ENCODE results near the gene FOXK2. TPM values are rescaled to one million over a fixed set of nuclear protein-coding genes. Genes with fewer than 3 reads are reported as not detected.
"Not testable (repeated sequence)": the region's sequence is repeated elsewhere in the genome, so short reads cannot be mapped to it uniquely, and the experiment has no call there.

FOXK2 gene
- total RNA-seq, 1 donor from 2014 or later, result 97.7 TPM

- no peaks in the 10 kb centered on the region for H3K9me3 Mint-ChIP-seq
- intact Hi-C loops (cut with micrococcal nuclease), result no loop called here
- no peak overlapping the region for H3K4me3 Mint-ChIP-seq
- H3K27ac Mint-ChIP-seq, result no peak overlapping the region
- H3K36me3 Mint-ChIP-seq (ENCODE audit: low read depth), result peaks cover 29% of the 10 kb centered on the region
- no peaks in the 10 kb centered on the region for H3K27me3 Mint-ChIP-seq (ENCODE audit: insufficient read depth)
- DNase-seq (ENCODE audit: low spot score), result no peak
- peaks cover 7% of the 10 kb centered on the region for H3K4me1 Mint-ChIP-seq (ENCODE audit: low read depth)
Observed at GRCh38 chr17:82582709-82583108, 63.2 kb downstream of the FOXK2 start.

- Mint-ChIP-seq H3K4me1 (ENCODE audit: low read depth) (peaks cover 7% of the 10 kb centered on the region), H3K27ac (no peak overlapping the region), H3K27me3 (ENCODE audit: insufficient read depth) (no peaks in the 10 kb centered on the region), H3K9me3 (no peaks in the 10 kb centered on the region), H3K36me3 (ENCODE audit: low read depth) (peaks cover 33% of the 10 kb centered on the region), H3K4me3 (no peak overlapping the region)
- DNase-seq (ENCODE audit: low spot score), result no peak
- intact Hi-C loops (cut with micrococcal nuclease), result no loop called here
Observed at GRCh38 chr17:82583720-82584234, 64.2 kb downstream of the FOXK2 start.

DNA sequence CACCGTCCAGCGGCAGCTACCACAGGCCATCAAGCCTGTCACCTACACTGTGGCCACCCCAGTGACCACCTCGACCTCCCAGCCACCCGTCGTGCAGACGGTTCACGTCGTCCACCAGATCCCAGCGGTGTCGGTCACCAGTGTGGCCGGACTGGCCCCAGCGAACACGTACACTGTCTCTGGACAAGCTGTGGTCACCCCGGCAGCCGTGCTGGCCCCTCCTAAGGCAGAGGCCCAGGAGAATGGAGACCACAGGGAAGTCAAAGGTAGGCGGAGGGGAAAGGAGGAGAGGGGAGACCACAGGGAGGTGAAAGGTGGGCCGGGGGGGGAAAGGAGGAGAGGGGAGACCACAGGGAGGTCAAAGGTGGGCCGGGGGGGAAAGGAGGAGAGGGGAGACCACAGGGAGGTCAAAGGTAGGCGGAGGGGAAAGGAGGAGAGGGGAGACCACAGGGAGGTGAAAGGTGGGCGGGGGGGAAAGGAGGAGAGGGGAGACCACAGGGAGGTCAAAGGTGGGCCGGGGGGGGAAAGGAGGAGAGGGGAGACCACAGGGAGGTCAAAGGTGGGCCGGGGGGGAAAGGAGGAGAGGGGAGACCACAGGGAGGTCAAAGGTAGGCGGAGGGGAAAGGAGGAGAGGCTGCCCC lies 66.5 kb downstream of the FOXK2 start:
- H3K4me1 Mint-ChIP-seq (ENCODE audit: low read depth); H3K9me3 Mint-ChIP-seq; DNase-seq (ENCODE audit: low spot score); H3K4me3 Mint-ChIP-seq; intact Hi-C loops (cut with micrococcal nuclease); H3K27me3 Mint-ChIP-seq (ENCODE audit: insufficient read depth): not testable (repeated sequence)
- Mint-ChIP-seq H3K36me3 (ENCODE audit: low read depth) (peaks cover 32% of the 10 kb centered on the region), H3K27ac (peak overlapping the region; percentile 58)

DNA sequence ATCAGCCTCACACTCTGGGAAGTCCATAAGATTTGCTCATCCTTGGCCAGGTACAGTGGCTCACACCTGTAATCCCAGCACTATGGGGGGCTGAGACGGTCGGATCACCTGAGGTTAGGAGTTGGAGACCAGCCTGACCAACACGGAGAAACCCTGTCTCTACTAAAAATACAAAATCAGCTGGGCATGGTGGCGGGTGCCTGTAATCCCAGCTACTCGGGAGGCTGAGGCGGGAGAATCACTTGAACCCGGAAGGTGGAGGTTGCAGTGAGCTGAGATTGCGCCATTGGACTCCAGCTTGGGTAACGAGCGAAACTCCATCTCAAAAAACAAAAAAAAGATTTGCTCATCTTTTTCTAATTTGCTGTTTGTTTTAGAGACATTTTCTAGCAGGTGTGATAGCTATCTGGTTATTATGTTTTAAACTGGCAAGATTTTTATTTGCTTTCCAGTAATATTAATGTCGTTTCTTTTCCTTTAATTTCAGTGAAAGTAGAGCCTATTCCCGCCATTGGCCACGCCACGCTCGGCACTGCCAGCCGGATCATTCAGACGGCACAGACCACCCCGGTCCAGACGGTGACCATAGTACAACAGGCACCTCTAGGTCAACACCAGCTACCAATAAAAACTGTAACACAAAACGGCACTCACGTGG lies 67.2 kb downstream of the FOXK2 start:
- peaks cover 13% of the 10 kb centered on the region for H3K4me1 Mint-ChIP-seq (ENCODE audit: low read depth)
- peak overlapping the region; percentile 39 for H3K4me3 Mint-ChIP-seq
- H3K27me3 Mint-ChIP-seq (ENCODE audit: insufficient read depth), result no peaks in the 10 kb centered on the region
- peak overlapping the region; percentile 35 for H3K27ac Mint-ChIP-seq
- H3K9me3 Mint-ChIP-seq, result no peaks in the 10 kb centered on the region
- no peak for DNase-seq (ENCODE audit: low spot score)
- H3K36me3 Mint-ChIP-seq (ENCODE audit: low read depth), result peaks cover 32% of the 10 kb centered on the region
- intact Hi-C loops (cut with micrococcal nuclease), result no loop called here

DNA sequence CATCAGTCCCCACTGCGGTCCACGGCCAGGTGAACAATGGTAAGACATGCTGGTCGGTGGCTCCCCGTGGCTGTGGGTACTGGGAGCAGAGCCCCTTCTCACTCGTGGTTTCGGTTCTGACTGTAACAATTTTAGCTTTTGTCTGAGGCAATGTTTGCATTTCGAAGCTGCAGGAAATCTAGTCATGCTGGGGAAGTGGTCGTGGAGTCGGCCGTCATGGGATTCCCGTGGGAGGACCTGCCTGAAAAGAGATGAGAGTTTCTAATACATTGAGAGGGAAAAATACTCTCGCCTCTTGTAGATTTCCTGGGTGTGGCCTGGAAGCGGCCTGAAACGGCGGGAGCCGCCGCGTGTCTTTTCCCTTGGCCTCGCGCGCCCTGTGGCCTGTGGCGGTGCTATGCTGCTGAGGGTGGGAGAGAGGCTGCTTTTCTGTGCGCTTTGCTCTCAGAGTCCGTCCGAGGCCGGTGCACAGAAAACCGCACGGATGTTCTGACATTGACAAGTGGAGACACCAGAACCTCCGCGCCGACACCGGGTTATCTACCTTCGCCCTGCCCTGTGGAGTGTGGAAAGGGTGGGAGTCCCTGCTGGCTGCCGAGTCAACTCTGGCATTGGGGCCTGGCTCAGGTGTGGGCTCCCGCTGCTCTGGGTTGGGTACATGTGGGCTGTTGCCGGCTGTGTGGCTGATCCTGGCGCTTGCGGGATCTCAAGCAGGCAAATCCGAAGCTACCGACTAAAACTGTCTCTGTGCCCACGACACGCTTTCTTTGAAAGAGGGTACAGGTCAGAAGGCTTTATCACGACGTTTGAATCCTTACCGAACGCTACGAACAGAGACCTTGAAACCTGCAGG lies 67.9 kb downstream of the FOXK2 start:
- peak overlapping the region; percentile 39 for H3K4me3 Mint-ChIP-seq
- no peaks in the 10 kb centered on the region for H3K27me3 Mint-ChIP-seq (ENCODE audit: insufficient read depth)
- peaks cover 32% of the 10 kb centered on the region for H3K36me3 Mint-ChIP-seq (ENCODE audit: low read depth)
- H3K9me3 Mint-ChIP-seq, result no peaks in the 10 kb centered on the region
- H3K27ac Mint-ChIP-seq, result peak overlapping the region; percentile 35
- intact Hi-C loops (cut with micrococcal nuclease), result no loop called here
- DNase-seq (ENCODE audit: low spot score), result no peak
- peaks cover 20% of the 10 kb centered on the region for H3K4me1 Mint-ChIP-seq (ENCODE audit: low read depth)

DNA sequence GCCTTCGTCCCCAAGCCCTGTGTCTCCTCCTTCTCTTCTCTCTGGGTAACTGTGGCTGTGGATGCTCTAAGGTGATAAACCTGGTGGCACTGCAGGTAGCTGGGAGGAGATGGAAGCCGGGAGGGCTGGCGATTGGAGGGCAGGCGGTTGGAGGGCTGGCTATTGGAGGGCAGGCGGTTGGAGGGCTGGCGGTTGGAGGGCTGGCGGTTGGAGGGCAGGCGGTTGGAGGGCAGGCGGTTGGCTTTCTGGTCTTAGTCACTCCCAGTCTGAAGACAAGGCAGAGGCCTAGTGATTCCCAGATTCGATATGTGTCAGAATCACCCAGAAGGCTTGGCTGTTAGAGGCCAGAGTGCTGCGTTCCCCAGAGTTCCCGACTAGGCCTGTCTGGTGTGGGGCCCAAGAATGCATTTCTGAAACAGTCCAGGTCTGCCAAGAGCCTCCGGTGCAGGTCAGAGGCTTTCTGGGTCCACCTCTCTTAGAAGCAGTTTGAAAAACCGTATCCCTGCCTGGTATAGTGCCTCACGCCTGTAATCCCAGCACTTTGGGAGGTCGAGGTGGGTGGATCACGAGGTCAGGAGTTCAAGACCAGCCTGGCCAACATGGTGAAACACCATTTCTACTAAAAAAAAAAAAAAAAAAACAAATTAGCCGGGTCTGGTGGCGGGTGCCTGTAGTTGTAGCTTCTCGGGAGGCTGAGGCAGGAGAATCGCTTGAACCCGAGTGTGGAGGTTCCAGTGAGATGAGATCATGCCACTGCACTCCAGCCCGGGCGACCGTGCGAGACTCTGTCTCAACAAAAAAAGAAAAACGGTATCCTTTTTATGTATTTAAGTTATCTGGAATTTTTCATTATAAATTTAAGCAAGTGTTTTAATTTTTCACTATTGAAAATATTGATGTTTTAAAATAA lies 69.0 kb downstream of the FOXK2 start:
- Mint-ChIP-seq H3K27me3 (ENCODE audit: insufficient read depth) (no peaks in the 10 kb centered on the region), H3K27ac (peak overlapping the region; percentile 29), H3K9me3 (no peaks in the 10 kb centered on the region), H3K4me3 (no peak overlapping the region), H3K36me3 (ENCODE audit: low read depth) (peaks cover 29% of the 10 kb centered on the region), H3K4me1 (ENCODE audit: low read depth) (peaks cover 31% of the 10 kb centered on the region)
- DNase-seq (ENCODE audit: low spot score), result no peak
- intact Hi-C loops (cut with micrococcal nuclease), result no loop called here

DNA sequence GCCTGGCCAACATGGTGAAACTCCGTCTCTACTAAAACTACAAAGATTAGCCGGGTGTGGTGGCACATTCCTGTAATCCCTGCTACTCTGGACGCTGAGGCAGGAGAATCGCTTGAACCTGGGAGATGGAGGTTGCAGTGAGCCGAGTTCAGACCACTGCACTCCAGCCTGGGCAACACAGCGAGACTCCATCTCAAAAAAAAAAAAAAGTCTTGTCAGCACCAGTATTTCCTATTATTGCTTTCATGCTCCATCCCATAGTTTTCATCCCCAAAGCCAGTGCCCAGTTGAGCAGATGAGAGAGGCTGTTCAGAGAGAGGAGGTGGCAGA lies 70.3 kb downstream of the FOXK2 start:
- H3K27ac Mint-ChIP-seq, result peak overlapping the region; percentile 34
- DNase-seq (ENCODE audit: low spot score), result no peak
- H3K4me3 Mint-ChIP-seq, result no peak overlapping the region
- no peaks in the 10 kb centered on the region for H3K27me3 Mint-ChIP-seq (ENCODE audit: insufficient read depth)
- intact Hi-C loops (cut with micrococcal nuclease), result loop anchor here (5.0 kb wide), 1 partner anchor 57 kb away; the partner anchor contains the start of gene WDR45B
- H3K36me3 Mint-ChIP-seq (ENCODE audit: low read depth), result peaks cover 26% of the 10 kb centered on the region
- no peaks in the 10 kb centered on the region for H3K9me3 Mint-ChIP-seq
- H3K4me1 Mint-ChIP-seq (ENCODE audit: low read depth), result peaks cover 44% of the 10 kb centered on the region

GRCh38 chr17:82590216-82590615 lies 70.7 kb downstream of the FOXK2 start:
- Mint-ChIP-seq H3K27me3 (ENCODE audit: insufficient read depth) (no peaks in the 10 kb centered on the region), H3K4me3 (no peak overlapping the region), H3K4me1 (ENCODE audit: low read depth) (peaks cover 45% of the 10 kb centered on the region), H3K9me3 (no peaks in the 10 kb centered on the region), H3K36me3 (ENCODE audit: low read depth) (peaks cover 22% of the 10 kb centered on the region), H3K27ac (no peak overlapping the region)
- no peak for DNase-seq (ENCODE audit: low spot score)
- intact Hi-C loops (cut with micrococcal nuclease), result loop anchor here (5.0 kb wide), 1 partner anchor 57 kb away; the partner anchor contains the start of gene WDR45B

DNA sequence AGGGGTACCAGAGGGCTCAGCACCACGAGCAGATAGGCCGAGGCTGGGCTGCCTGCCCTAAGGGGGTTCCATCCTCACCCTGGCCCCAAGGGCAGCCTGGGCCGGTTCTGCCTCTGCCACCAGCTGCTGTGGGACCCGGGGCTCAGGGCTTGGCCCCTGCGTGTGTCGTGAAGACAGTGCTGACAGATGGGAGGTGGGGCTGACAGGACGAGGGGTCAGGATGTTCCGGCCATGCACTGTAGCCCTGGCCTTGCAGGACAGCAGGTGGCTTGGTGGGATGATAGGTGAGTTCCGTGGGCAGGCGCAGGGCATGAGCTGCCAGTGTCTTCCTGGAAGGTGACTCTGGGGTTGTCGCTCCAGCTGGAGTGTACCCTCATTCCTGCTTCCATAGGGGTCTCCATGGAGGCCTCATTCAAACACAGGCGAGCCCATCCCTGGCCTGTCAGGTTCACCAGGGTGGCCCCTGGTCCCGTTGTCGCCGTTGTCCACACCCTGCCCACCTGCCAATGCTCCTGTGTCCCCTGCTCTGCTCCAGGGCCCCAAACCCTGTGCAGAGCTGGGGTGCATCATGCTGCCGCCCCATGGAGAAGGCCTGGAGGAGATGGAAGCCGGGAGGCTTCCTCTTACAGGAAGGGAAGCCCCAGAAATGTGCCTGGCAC lies 71.5 kb downstream of the FOXK2 start:
- Mint-ChIP-seq H3K27me3 (ENCODE audit: insufficient read depth) (no peaks in the 10 kb centered on the region), H3K4me3 (no peak overlapping the region), H3K4me1 (ENCODE audit: low read depth) (peaks cover 45% of the 10 kb centered on the region), H3K9me3 (no peaks in the 10 kb centered on the region), H3K36me3 (ENCODE audit: low read depth) (peaks cover 17% of the 10 kb centered on the region), H3K27ac (peak overlapping the region; percentile 58)
- no peak for DNase-seq (ENCODE audit: low spot score)
- intact Hi-C loops (cut with micrococcal nuclease), result loop anchor here (5.0 kb wide), 1 partner anchor 56 kb away; the partner anchor contains the start of gene WDR45B

DNA sequence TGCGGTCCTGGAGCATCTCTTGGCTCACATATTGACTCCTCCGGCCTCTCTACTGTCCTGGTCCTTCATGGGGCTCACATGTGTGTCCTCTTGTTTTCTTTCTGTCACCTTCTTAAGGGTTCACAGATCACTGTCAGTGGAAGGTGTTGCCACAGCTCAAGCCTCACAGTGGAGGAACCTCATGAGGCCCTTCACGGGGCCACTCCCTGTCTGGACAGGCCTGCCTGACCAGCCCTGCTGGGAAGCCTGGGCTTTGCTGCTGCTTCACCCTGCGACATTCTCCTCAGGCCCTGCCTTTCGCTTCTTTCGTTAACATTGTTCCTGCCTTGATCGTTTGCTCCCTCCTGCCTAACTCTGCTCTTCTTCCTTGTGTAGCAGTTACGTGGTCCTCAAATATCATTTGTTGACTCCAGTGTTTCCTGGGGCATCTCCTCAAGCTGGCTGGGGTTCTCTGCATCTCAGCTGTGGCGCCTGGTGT lies 72.8 kb downstream of the FOXK2 start:
- intact Hi-C loops (cut with micrococcal nuclease), result loop anchor here (5.0 kb wide), 1 partner anchor 55 kb away; the partner anchor contains the start of gene WDR45B
- H3K4me1 Mint-ChIP-seq (ENCODE audit: low read depth), result peaks cover 38% of the 10 kb centered on the region

GRCh38 chr17:82592767-82593589 lies 73.4 kb downstream of the FOXK2 start:
- peak; percentile 64 for DNase-seq (ENCODE audit: low spot score)
- H3K4me1 Mint-ChIP-seq (ENCODE audit: low read depth), result peaks cover 38% of the 10 kb centered on the region
- H3K9me3 Mint-ChIP-seq, result no peaks in the 10 kb centered on the region
- H3K27ac Mint-ChIP-seq, result peak overlapping the region; percentile 90
- H3K27me3 Mint-ChIP-seq (ENCODE audit: insufficient read depth), result no peaks in the 10 kb centered on the region
- peak overlapping the region; percentile 80 for H3K4me3 Mint-ChIP-seq
- H3K36me3 Mint-ChIP-seq (ENCODE audit: low read depth), result peaks cover 10% of the 10 kb centered on the region
- intact Hi-C loops (cut with micrococcal nuclease), result loop anchor here (1.0 to 5.0 kb wide), 2 partner anchors 54 to 135 kb away; partner anchors contain the start of genes NARF and WDR45B

More for the DNA sequence above, 72.8 kb downstream of the FOXK2 start:
- H3K36me3 Mint-ChIP-seq (ENCODE audit: low read depth), result peaks cover 13% of the 10 kb centered on the region
- DNase-seq (ENCODE audit: low spot score), result no peak
- H3K4me3 Mint-ChIP-seq, result peak overlapping the region; percentile 80
- H3K27me3 Mint-ChIP-seq (ENCODE audit: insufficient read depth), result no peaks in the 10 kb centered on the region
- no peaks in the 10 kb centered on the region for H3K9me3 Mint-ChIP-seq
- H3K27ac Mint-ChIP-seq, result peak overlapping the region; percentile 90

All from activated T-helper 1 cell treated with anti-CD3 and anti-CD28 coated beads, Interleukin-12 subunit alpha, Interleukin-12 subunit beta, Interleukin-2, Interleukin-4 antibody, amounts not matched to agents 30 ng/mL and 10 ng/mL and 1 ng/mL, durations not matched to agents 14 hours and 24 hours and 36 hours (primary cell).